ENCODE results near the gene ERC2.
A peak's percentile ranks its signal among the peaks of the same experiment; 100 is the strongest.
"Not testable (repeated sequence)": the region's sequence is repeated elsewhere in the genome, so short reads cannot be mapped to it uniquely, and the experiment has no call there.

Gene ERC2

GRCh38 chr3:56051052-56051451 lies 417.2 kb downstream of the ERC2 start:
- DNase-seq = no peak

GRCh38 chr3:56048946-56049345 lies 419.3 kb downstream of the ERC2 start:
- no peak for DNase-seq

GRCh38 chr3:56048331-56048730 lies 419.9 kb downstream of the ERC2 start:
- no peak for DNase-seq

GRCh38 chr3:56042326-56042951 lies 425.8 kb downstream of the ERC2 start:
- no peak for DNase-seq

- DNase-seq = no peak
These were observed 442.9 kb downstream of the ERC2 start for GRCh38 chr3:56025326-56025725.

GRCh38 chr3:56023546-56023945 lies 444.7 kb downstream of the ERC2 start:
- DNase-seq = no peak

- no peak for DNase-seq
These were observed 445.6 kb downstream of the ERC2 start for GRCh38 chr3:56022619-56023018.

- no peak for DNase-seq
These were observed 448.6 kb downstream of the ERC2 start for GRCh38 chr3:56019490-56020146.

GRCh38 chr3:56015374-56015773 lies 452.9 kb downstream of the ERC2 start:
- not testable (repeated sequence) for DNase-seq

GRCh38 chr3:56012721-56013120 lies 455.5 kb downstream of the ERC2 start:
- no peak for DNase-seq

GRCh38 chr3:56005196-56005805 lies 463.0 kb downstream of the ERC2 start:
- DNase-seq = no peak

- no peak for DNase-seq
These were observed 465.1 kb downstream of the ERC2 start for GRCh38 chr3:56003129-56003528.

GRCh38 chr3:56001991-56002390 lies 466.3 kb downstream of the ERC2 start:
- DNase-seq = no peak

- no peak for DNase-seq
These were observed 466.7 kb downstream of the ERC2 start for GRCh38 chr3:56001537-56001936.

- DNase-seq = no peak
These were observed 478.9 kb downstream of the ERC2 start for GRCh38 chr3:55989366-55989765.

- no peak for DNase-seq
These were observed 479.4 kb downstream of the ERC2 start for GRCh38 chr3:55988905-55989304.

- no peak for DNase-seq
These were observed 483.6 kb downstream of the ERC2 start for GRCh38 chr3:55984626-55985025.

- no peak for DNase-seq
These were observed 489.3 kb downstream of the ERC2 start for GRCh38 chr3:55978953-55979352.

GRCh38 chr3:55974421-55975165 lies 493.7 kb downstream of the ERC2 start:
- peak; percentile 75 for DNase-seq

GRCh38 chr3:55969634-55970033 lies 498.6 kb downstream of the ERC2 start:
- no peak for DNase-seq

GRCh38 chr3:55968331-55968730 lies 499.9 kb downstream of the ERC2 start:
- no peak for DNase-seq

- no peak for DNase-seq
These were observed 501.7 kb downstream of the ERC2 start for GRCh38 chr3:55966566-55966965.

- no peak for DNase-seq
These were observed 502.5 kb downstream of the ERC2 start for GRCh38 chr3:55965776-55966175.

GRCh38 chr3:55964491-55964985 lies 503.7 kb downstream of the ERC2 start:
- DNase-seq = no peak
